ENCODE results near the gene DTL.
"Not testable (repeated sequence)": the region's sequence is repeated elsewhere in the genome, so short reads cannot be mapped to it uniquely, and the experiment has no call there.

The DTL gene

GRCh38 chr1:212035123-212035834 is at the start of gene DTL, which contains the start of gene INTS7:
DTL (plus strand) TSS chr1:212035748; CDS start chr1:212035891, 143 bp downstream.
INTS7 (minus strand) TSS chr1:212035557; CDS start chr1:212035437, 120 bp downstream.
- peak; percentile 99 for DNase-seq (ENCODE audit: low read depth)
- TF ChIP-seq, protein P1, sequence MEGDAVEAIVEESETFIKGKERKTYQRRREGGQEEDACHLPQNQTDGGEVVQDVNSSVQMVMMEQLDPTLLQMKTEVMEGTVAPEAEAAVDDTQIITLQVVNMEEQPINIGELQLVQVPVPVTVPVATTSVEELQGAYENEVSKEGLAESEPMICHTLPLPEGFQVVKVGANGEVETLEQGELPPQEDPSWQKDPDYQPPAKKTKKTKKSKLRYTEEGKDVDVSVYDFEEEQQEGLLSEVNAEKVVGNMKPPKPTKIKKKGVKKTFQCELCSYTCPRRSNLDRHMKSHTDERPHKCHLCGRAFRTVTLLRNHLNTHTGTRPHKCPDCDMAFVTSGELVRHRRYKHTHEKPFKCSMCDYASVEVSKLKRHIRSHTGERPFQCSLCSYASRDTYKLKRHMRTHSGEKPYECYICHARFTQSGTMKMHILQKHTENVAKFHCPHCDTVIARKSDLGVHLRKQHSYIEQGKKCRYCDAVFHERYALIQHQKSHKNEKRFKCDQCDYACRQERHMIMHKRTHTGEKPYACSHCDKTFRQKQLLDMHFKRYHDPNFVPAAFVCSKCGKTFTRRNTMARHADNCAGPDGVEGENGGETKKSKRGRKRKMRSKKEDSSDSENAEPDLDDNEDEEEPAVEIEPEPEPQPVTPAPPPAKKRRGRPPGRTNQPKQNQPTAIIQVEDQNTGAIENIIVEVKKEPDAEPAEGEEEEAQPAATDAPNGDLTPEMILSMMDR (IDR thresholded peaks at IDR 0.05; ENCODE audit: low read length, missing control alignments): peak; percentile 87
- H3K4me3 ChIP-seq (replicated peaks; ENCODE audit: low read depth, low read length): peak within 1 kb of the TSS; percentile 81

GRCh38 chr1:211986628-211987254 is 48.8 kb upstream of the DTL start:
- TF ChIP-seq, protein P1 (IDR thresholded peaks at IDR 0.05; ENCODE audit: low read length, missing control alignments): no peak
- H3K4me3 ChIP-seq (replicated peaks; ENCODE audit: low read depth, low read length): no peak overlapping the region
- no peak for DNase-seq (ENCODE audit: low read depth)

- TF ChIP-seq, protein P1 (IDR thresholded peaks at IDR 0.05; ENCODE audit: low read length, missing control alignments): no peak
- no peak for DNase-seq (ENCODE audit: low read depth)
- no peak overlapping the region for H3K4me3 ChIP-seq (replicated peaks; ENCODE audit: low read depth, low read length)
These were observed 43.9 kb upstream of the DTL start for GRCh38 chr1:211991695-211992094.

DNA sequence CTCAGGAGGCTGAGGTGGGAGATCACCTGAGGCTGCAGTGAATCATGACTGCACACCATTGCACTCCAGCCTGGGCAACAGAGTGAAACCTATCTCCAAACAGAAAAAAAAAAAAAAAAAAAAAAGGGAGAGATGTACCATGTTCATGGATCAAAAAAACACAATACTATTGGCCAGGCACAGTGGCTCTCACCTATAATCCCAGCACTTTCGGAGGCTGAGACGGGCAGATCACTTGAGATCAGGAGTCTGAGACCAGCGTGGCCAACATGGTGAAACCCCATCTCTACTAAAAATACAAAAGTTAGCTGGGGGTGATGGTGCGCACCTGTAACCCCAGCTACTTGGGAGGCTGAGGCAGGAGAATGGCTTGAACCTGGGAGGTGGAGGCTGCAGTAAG is 38.1 kb upstream of the DTL start:
- H3K4me3 ChIP-seq (replicated peaks; ENCODE audit: low read depth, low read length); DNase-seq (ENCODE audit: low read depth): not testable (repeated sequence)

DNA sequence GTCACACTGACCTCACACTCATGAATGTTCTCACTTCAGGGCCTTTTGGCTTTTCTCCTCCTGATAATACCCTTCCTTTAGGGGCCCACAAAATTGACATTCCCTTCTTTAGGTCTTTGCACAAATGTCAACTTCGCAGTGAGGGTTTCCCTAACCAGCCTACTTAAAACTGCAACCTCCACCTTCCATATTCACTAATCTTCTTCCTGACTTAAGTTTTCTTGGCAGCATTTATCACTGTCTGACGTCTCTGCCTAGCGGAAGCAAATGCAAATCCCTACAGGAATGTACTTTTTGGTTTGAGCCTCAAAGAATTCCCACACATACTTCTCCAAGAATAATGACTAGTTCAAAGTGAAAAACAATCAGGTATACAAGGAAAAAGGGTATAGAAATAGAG is 33.0 kb upstream of the DTL start:
- TF ChIP-seq, protein P1 (IDR thresholded peaks at IDR 0.05; ENCODE audit: low read length, missing control alignments): no peak
- peak; percentile 69 for DNase-seq (ENCODE audit: low read depth)
- H3K4me3 ChIP-seq (replicated peaks; ENCODE audit: low read depth, low read length): no peak overlapping the region

DNA sequence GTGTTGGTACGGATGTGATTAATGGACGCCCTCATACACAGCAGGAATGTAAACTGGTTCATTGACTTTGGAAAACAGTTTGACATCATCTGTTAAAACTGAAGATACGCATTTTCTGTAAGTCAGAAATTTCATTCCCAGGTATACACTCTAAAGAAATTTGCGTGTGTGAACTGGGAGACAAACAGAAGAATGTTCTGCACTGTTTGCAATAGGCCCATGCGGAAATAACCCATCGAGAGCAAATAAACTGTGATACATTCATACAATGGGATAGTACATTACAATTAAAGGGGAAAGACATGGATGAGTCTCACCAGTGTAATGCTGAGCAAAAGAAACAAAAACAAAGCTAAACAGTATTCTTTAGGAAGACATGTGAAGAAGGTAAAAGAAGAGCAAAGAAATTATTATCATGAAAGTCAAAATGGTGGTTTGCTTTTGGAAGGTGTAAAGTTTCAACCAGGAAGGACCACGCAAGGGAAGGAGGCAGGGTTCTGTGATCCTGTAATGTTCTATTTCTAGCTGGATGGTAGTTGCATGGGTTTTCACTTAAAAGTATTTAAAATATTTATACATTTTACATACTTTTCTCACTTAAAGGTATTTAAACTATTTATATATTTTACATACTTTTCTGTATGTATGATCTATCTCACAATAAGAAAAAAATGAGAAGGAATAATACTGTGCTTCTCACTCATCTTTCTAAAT is 30.5 kb upstream of the DTL start:
- TF ChIP-seq, protein P1 (IDR thresholded peaks at IDR 0.05; ENCODE audit: low read length, missing control alignments): no peak
- H3K4me3 ChIP-seq (replicated peaks; ENCODE audit: low read depth, low read length): no peak overlapping the region
- no peak for DNase-seq (ENCODE audit: low read depth)

GRCh38 chr1:212007178-212007577 is 28.4 kb upstream of the DTL start:
- TF ChIP-seq, protein P1 (IDR thresholded peaks at IDR 0.05; ENCODE audit: low read length, missing control alignments): no peak
- no peak for DNase-seq (ENCODE audit: low read depth)
- no peak overlapping the region for H3K4me3 ChIP-seq (replicated peaks; ENCODE audit: low read depth, low read length)

Measured in fibroblast of pulmonary artery (primary cell).